ENCODE measurements around the gene NTHL1. TPM values are rescaled to one million over a fixed set of nuclear protein-coding genes. Genes with fewer than 3 reads are reported as not detected.
A peak's percentile ranks its signal among the peaks of the same experiment; 100 is the strongest.

Gene NTHL1
- total and polyA plus RNA-seq, 2 of the 13 experiments (the other 11 are each of a cell fraction or from before 2014, with no cell fraction given) = 47.5 to 64.9 TPM

DNA sequence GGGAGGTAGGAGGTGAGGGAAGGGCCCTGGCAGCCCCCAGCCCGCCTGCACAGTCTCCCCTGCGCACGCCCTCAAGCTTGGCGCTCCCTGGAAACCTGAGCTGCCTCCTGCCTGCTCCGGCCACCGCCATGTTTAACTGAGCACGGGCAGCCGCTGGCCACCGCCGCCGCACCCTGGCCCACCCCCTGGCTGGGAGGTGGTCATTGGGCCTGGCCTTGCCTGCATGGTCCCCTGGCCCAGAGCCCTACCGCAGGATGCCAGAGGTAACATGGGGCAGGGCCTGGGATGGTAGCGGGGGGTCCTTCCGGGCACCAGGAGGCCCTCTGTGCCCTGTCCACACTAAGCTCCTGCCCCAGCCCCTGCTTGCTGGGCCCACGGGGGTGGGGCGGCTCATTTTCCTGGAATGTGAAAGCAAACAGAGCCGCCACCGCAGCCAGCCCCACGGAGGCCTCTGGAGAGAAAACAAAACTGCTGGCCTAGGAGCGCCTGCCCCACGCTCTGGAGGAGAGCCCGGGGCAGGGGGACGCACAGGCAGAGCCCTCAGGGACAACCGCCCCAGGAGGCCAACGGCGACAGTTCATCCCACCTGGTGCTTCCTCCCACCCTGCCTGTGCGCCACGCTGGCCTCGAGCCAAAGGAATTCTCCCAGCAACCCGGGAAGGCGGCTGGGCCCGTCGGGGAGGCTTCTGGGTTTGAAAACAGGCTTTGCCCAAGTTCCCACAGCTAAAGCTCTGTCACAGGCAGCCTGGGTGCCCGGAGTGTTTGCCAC, 12.0 kb downstream of the NTHL1 start (continued):
- TF ChIP-seq, protein P1, sequence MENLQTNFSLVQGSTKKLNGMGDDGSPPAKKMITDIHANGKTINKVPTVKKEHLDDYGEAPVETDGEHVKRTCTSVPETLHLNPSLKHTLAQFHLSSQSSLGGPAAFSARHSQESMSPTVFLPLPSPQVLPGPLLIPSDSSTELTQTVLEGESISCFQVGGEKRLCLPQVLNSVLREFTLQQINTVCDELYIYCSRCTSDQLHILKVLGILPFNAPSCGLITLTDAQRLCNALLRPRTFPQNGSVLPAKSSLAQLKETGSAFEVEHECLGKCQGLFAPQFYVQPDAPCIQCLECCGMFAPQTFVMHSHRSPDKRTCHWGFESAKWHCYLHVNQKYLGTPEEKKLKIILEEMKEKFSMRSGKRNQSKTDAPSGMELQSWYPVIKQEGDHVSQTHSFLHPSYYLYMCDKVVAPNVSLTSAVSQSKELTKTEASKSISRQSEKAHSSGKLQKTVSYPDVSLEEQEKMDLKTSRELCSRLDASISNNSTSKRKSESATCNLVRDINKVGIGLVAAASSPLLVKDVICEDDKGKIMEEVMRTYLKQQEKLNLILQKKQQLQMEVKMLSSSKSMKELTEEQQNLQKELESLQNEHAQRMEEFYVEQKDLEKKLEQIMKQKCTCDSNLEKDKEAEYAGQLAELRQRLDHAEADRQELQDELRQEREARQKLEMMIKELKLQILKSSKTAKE (CRISPR knock-in tag; IDR thresholded peaks at IDR 0.05; ENCODE audit: borderline replicate concordance) = no peak
- TF ChIP-seq, protein P2, sequence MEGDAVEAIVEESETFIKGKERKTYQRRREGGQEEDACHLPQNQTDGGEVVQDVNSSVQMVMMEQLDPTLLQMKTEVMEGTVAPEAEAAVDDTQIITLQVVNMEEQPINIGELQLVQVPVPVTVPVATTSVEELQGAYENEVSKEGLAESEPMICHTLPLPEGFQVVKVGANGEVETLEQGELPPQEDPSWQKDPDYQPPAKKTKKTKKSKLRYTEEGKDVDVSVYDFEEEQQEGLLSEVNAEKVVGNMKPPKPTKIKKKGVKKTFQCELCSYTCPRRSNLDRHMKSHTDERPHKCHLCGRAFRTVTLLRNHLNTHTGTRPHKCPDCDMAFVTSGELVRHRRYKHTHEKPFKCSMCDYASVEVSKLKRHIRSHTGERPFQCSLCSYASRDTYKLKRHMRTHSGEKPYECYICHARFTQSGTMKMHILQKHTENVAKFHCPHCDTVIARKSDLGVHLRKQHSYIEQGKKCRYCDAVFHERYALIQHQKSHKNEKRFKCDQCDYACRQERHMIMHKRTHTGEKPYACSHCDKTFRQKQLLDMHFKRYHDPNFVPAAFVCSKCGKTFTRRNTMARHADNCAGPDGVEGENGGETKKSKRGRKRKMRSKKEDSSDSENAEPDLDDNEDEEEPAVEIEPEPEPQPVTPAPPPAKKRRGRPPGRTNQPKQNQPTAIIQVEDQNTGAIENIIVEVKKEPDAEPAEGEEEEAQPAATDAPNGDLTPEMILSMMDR (CRISPR knock-in tag; IDR thresholded peaks at IDR 0.05) = no peak
- 0 out of 2 replicates have a peak, but pooled peaks have one; percentile 22 for TF ChIP-seq ZNF879 (CRISPR knock-in tag; IDR thresholded peaks at IDR 0.05)
- TF ChIP-seq, protein P3, sequence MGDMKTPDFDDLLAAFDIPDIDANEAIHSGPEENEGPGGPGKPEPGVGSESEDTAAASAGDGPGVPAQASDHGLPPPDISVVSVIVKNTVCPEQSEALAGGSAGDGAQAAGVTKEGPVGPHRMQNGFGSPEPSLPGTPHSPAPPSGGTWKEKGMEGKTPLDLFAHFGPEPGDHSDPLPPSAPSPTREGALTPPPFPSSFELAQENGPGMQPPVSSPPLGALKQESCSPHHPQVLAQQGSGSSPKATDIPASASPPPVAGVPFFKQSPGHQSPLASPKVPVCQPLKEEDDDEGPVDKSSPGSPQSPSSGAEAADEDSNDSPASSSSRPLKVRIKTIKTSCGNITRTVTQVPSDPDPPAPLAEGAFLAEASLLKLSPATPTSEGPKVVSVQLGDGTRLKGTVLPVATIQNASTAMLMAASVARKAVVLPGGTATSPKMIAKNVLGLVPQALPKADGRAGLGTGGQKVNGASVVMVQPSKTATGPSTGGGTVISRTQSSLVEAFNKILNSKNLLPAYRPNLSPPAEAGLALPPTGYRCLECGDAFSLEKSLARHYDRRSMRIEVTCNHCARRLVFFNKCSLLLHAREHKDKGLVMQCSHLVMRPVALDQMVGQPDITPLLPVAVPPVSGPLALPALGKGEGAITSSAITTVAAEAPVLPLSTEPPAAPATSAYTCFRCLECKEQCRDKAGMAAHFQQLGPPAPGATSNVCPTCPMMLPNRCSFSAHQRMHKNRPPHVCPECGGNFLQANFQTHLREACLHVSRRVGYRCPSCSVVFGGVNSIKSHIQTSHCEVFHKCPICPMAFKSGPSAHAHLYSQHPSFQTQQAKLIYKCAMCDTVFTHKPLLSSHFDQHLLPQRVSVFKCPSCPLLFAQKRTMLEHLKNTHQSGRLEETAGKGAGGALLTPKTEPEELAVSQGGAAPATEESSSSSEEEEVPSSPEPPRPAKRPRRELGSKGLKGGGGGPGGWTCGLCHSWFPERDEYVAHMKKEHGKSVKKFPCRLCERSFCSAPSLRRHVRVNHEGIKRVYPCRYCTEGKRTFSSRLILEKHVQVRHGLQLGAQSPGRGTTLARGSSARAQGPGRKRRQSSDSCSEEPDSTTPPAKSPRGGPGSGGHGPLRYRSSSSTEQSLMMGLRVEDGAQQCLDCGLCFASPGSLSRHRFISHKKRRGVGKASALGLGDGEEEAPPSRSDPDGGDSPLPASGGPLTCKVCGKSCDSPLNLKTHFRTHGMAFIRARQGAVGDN (CRISPR knock-in tag; IDR thresholded peaks at IDR 0.05) = peak; percentile 96
- no peak for TF ChIP-seq HNF4G (IDR thresholded peaks at IDR 0.05; ENCODE audit: borderline replicate concordance, low read depth, low read length)
- no peak; the same call in 1 of the 2 replicates for TF ChIP-seq HNF4G (CRISPR knock-in tag; IDR thresholded peaks at IDR 0.05; ENCODE audit: borderline replicate concordance, low read depth)
- 0 out of 2 replicates have a peak, but pooled peaks have one; percentile 58 for TF ChIP-seq ZBTB42 (CRISPR knock-in tag; IDR thresholded peaks at IDR 0.05)
- TF ChIP-seq, protein P4, sequence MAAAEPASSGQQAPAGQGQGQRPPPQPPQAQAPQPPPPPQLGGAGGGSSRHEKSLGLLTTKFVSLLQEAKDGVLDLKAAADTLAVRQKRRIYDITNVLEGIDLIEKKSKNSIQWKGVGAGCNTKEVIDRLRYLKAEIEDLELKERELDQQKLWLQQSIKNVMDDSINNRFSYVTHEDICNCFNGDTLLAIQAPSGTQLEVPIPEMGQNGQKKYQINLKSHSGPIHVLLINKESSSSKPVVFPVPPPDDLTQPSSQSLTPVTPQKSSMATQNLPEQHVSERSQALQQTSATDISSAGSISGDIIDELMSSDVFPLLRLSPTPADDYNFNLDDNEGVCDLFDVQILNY (CRISPR knock-in tag; conservative IDR thresholded peaks at IDR 0.05) = peak; percentile 41; the same call in 1 of the 2 replicates
- TF ChIP-seq, protein P5, sequence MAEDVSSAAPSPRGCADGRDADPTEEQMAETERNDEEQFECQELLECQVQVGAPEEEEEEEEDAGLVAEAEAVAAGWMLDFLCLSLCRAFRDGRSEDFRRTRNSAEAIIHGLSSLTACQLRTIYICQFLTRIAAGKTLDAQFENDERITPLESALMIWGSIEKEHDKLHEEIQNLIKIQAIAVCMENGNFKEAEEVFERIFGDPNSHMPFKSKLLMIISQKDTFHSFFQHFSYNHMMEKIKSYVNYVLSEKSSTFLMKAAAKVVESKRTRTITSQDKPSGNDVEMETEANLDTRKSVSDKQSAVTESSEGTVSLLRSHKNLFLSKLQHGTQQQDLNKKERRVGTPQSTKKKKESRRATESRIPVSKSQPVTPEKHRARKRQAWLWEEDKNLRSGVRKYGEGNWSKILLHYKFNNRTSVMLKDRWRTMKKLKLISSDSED (CRISPR knock-in tag; IDR thresholded peaks at IDR 0.05) = peak; percentile 90; the same call in 1 of the 2 replicates
- TF ChIP-seq SMYD3 (CRISPR knock-in tag; IDR thresholded peaks at IDR 0.05) = no peak
- peak; percentile 83 for TF ChIP-seq CCAR2 (optimal IDR thresholded peaks at IDR 0.05; ENCODE audit: low read depth, low read length)
- peak; percentile 36; the same call in 1 of the 2 replicates for TF ChIP-seq STAG1 (CRISPR knock-in tag; IDR thresholded peaks at IDR 0.05)
- no peak for TF ChIP-seq ZNF557 (CRISPR knock-in tag; IDR thresholded peaks at IDR 0.05)
- TF ChIP-seq ZMYM3 (CRISPR knock-in tag; IDR thresholded peaks at IDR 0.05) = peak; percentile 12; the same call in 1 of the 2 replicates
- TF ChIP-seq, protein P6, sequence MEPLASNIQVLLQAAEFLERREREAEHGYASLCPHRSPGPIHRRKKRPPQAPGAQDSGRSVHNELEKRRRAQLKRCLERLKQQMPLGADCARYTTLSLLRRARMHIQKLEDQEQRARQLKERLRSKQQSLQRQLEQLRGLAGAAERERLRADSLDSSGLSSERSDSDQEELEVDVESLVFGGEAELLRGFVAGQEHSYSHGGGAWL (CRISPR knock-in tag; IDR thresholded peaks at IDR 0.05) = peak; percentile 79
- TF ChIP-seq CBFB (CRISPR knock-in tag; IDR thresholded peaks at IDR 0.05) = peak; percentile 99
